Osteocyte (in vitro differentiated cells): ENCODE results near the gene ALOX5AP. TPM values are rescaled to one million over a fixed set of nuclear protein-coding genes. Genes with fewer than 3 reads are reported as not detected.

Experiments used
- DNase-seq: peaks from one replicate; pipeline ENCODE4 v3.0.0; 2021; ENCODE audit warnings: mixed read lengths; ENCODE audit not compliant: unreplicated experiment; ENCODE audit errors: extremely low spot score
- H3K27ac Mint-ChIP-seq: one replicate; pipeline ENCODE4 v1.8.0; 2021; ENCODE audit warnings: mild to moderate bottlenecking, mixed read lengths; ENCODE audit not compliant: unreplicated experiment
- H3K27me3 Mint-ChIP-seq: one replicate; pipeline ENCODE4 v1.8.0; 2021; ENCODE audit warnings: mixed read lengths; ENCODE audit not compliant: unreplicated experiment
- H3K36me3 Mint-ChIP-seq: one replicate; pipeline ENCODE4 v1.8.0; 2021; ENCODE audit warnings: mixed read lengths; ENCODE audit not compliant: unreplicated experiment
- H3K4me1 Mint-ChIP-seq: one replicate; pipeline ENCODE4 v1.8.0; 2021; ENCODE audit warnings: mixed read lengths; ENCODE audit not compliant: unreplicated experiment
- H3K4me3 Mint-ChIP-seq: one replicate; pipeline ENCODE4 v1.8.0; 2021; ENCODE audit warnings: mild to moderate bottlenecking, moderate library complexity, mixed read lengths; ENCODE audit not compliant: unreplicated experiment
- H3K9me3 Mint-ChIP-seq: one replicate; pipeline ENCODE4 v1.8.0; 2021; ENCODE audit warnings: mixed read lengths; ENCODE audit not compliant: unreplicated experiment
- CTCF ChIP-seq: fragments of 200-600 bp; sonication (generic); IDR thresholded peaks from 2 replicates; pipeline ENCODE4 v1.5.0; 2021; ENCODE audit warnings: antibody characterized with exemption, mild to moderate bottlenecking, moderate library complexity
- total RNA-seq: library from RNA; stranded (reverse); gene quantifications from 2 replicates; pipeline ENCODE4 v1.2.1, GENCODE V29; 2021

Gene ALOX5AP
- total RNA-seq, 1 donor from 2014 or later, result not detected

- H3K4me1 Mint-ChIP-seq, result peaks cover 3% of the 10 kb centered on the region
- no peaks in the 10 kb centered on the region for H3K9me3 Mint-ChIP-seq
- H3K27ac Mint-ChIP-seq, result no peak overlapping the region
- H3K36me3 Mint-ChIP-seq, result no peaks in the 10 kb centered on the region
- no peak for DNase-seq
- peaks cover 15% of the 10 kb centered on the region for H3K27me3 Mint-ChIP-seq
- no peak for TF ChIP-seq CTCF
- no peak overlapping the region for H3K4me3 Mint-ChIP-seq
Measured at GRCh38 chr13:30757026-30757742, 21.8 kb downstream of the ALOX5AP start.

GRCh38 chr13:30759748-30760147, 24.4 kb downstream of the ALOX5AP start:
- no peaks in the 10 kb centered on the region for H3K36me3 Mint-ChIP-seq
- no peak for TF ChIP-seq CTCF
- no peaks in the 10 kb centered on the region for H3K4me1 Mint-ChIP-seq
- peaks cover 15% of the 10 kb centered on the region for H3K27me3 Mint-ChIP-seq
- H3K27ac Mint-ChIP-seq, result no peak overlapping the region
- no peaks in the 10 kb centered on the region for H3K9me3 Mint-ChIP-seq
- no peak for DNase-seq
- no peak overlapping the region for H3K4me3 Mint-ChIP-seq

GRCh38 chr13:30762643-30763042, 27.3 kb downstream of the ALOX5AP start:
- no peaks in the 10 kb centered on the region for H3K9me3 Mint-ChIP-seq
- H3K4me3 Mint-ChIP-seq, result no peak overlapping the region
- H3K27me3 Mint-ChIP-seq, result peaks cover 6% of the 10 kb centered on the region
- DNase-seq, result no peak
- no peak for TF ChIP-seq CTCF
- H3K27ac Mint-ChIP-seq, result no peak overlapping the region
- no peaks in the 10 kb centered on the region for H3K36me3 Mint-ChIP-seq
- peaks cover 3% of the 10 kb centered on the region for H3K4me1 Mint-ChIP-seq

GRCh38 chr13:30763786-30764413, 28.6 kb downstream of the ALOX5AP start:
- Mint-ChIP-seq H3K4me3 (no peak overlapping the region), H3K27ac (no peak overlapping the region), H3K27me3 (no peaks in the 10 kb centered on the region), H3K36me3 (no peaks in the 10 kb centered on the region), H3K4me1 (peaks cover 3% of the 10 kb centered on the region), H3K9me3 (no peaks in the 10 kb centered on the region)
- DNase-seq, result no peak
- no peak for TF ChIP-seq CTCF

GRCh38 chr13:30766231-30766630, 30.9 kb downstream of the ALOX5AP start:
- Mint-ChIP-seq H3K27ac (no peak overlapping the region), H3K4me3 (no peak overlapping the region), H3K27me3 (no peaks in the 10 kb centered on the region), H3K9me3 (no peaks in the 10 kb centered on the region), H3K36me3 (no peaks in the 10 kb centered on the region), H3K4me1 (peaks cover 3% of the 10 kb centered on the region)
- no peak for DNase-seq
- TF ChIP-seq CTCF, result no peak
